K562 (cell line): ENCODE measurements around the gene CYP2R1. TPM values are rescaled to one million over a fixed set of nuclear protein-coding genes. Genes with fewer than 3 reads are reported as not detected.
A peak's percentile ranks its signal among the peaks of the same experiment; 100 is the strongest.

ENCODE experiments used
- ATF7 ChIP-seq: fragments of 450-650 bp; IDR thresholded peaks from 2 replicates; pipeline ENCODE4 v1.7.1; 2014; ENCODE audit warnings: mild to moderate bottlenecking, moderate library complexity
- BACH1 ChIP-seq: fragments of 200-800 bp; sonication (Bioruptor generic); IDR thresholded peaks from 2 replicates; pipeline ENCODE4 v1.6.1; 2016; ENCODE audit warnings: missing genetic modification characterization, missing compliant biosample characterization
- DNMT1 ChIP-seq: fragments of 450-650 bp; IDR thresholded peaks from 2 replicates; pipeline ENCODE4 v1.6.1; 2016; ENCODE audit warnings: antibody characterized with exemption, mild to moderate bottlenecking
- FOXK1 ChIP-seq: sonication (generic); formaldehyde crosslinking; IDR thresholded peaks from 2 replicates; pipeline ENCODE4 v1.8.0; 2022; ENCODE audit warnings: missing genetic modification reagents, mild to moderate bottlenecking, borderline replicate concordance
- GTF2F1 ChIP-seq: IDR thresholded peaks from 2 replicates; pipeline ENCODE4 v1.6.1; 2011; ENCODE audit warnings: low read depth, low read length, improper control_type of control experiment
- HCFC1 ChIP-seq: IDR thresholded peaks from 2 replicates; pipeline ENCODE4 v1.6.1; 2012; ENCODE audit warnings: low read depth, low read length, improper control_type of control experiment
- HEY1 ChIP-seq: fragments of 250-450 bp; sonication (Bioruptor Pico); IDR thresholded peaks from 2 replicates; pipeline ENCODE4 v1.5.0; 2020; ENCODE audit warnings: mild to moderate bottlenecking, moderate library complexity, borderline replicate concordance
- REST ChIP-seq, 2 experiments: fragments of 450-650 bp; formaldehyde crosslinking in 1 of 2; IDR thresholded peaks; 2 replicates each; pipeline versions ENCODE4 v1.4.0 to v1.6.1; 2014 to 2020; ENCODE audit warnings: mild to moderate bottlenecking in 2 of 2, borderline replicate concordance in 1 of 2, low read depth in 1 of 2
- SAFB2 ChIP-seq: fragments of 200-400 bp; formaldehyde crosslinking; IDR thresholded peaks from 2 replicates; pipeline ENCODE4 v1.6.1; 2018; ENCODE audit warnings: borderline replicate concordance, low read length, low read depth, moderate library complexity; ENCODE audit not compliant: severe bottlenecking
- TGIF2 ChIP-seq: sonication (generic); formaldehyde crosslinking; IDR thresholded peaks from 2 replicates; pipeline ENCODE4 v1.8.1; 2022; ENCODE audit warnings: mild to moderate bottlenecking, missing genetic modification reagents, moderate library complexity
- ZFP91 ChIP-seq: sonication (generic); formaldehyde crosslinking; IDR thresholded peaks from 2 replicates; pipeline ENCODE4 v1.8.0; 2022; ENCODE audit warnings: mild to moderate bottlenecking, missing genetic modification reagents
- ZNF551 ChIP-seq: fragments of 250-450 bp; sonication (Bioruptor Pico); IDR thresholded peaks from 2 replicates; pipeline ENCODE4 v1.5.0; 2021; ENCODE audit warnings: mild to moderate bottlenecking, moderate library complexity
- ZNF766 ChIP-seq: fragments of 200-800 bp; sonication (Bioruptor generic); conservative IDR thresholded peaks from 2 replicates; pipeline ENCODE4 v1.6.1; 2016; ENCODE audit warnings: missing genetic modification characterization, missing compliant biosample characterization
- ZNF830 ChIP-seq: fragments of 250-450 bp; sonication (Bioruptor Pico); IDR thresholded peaks from 2 replicates; pipeline ENCODE4 v1.5.0; 2021; ENCODE audit warnings: mild to moderate bottlenecking
- polyA plus RNA-seq, 8 experiments: library from polyadenylated mRNA; depleted of rRNA in 4 of 8; stranded (reverse) in 5 of 8; unstranded in 3 of 8; fragments of >200 nt; fragmentation: Nextera tagmentation in 2 of 8; fragmentation: Illumina TruSeq in 1 of 8; extraction: Ambion mirVana in 2 of 8; extraction: Trizol in 1 of 8; gene quantifications; 2 replicates each; pipeline versions ENCODE4 v1.2.1 to v1.2.3, GENCODE V29; 2011 to 2014; ENCODE audit warnings: inconsistent platforms in 1 of 8, missing spikeins in 1 of 8
- total RNA-seq, 7 experiments: library from RNA; depleted of rRNA in 6 of 7; stranded (reverse); fragments of >200 nt in 6 of 7; fragmentation: Illumina TruSeq in 2 of 7; extraction: Trizol in 2 of 7; gene quantifications; 2 replicates each; pipeline versions ENCODE4 v1.2.1 to v1.2.3, GENCODE V29; 2011 to 2021; ENCODE audit warnings: low replicate concordance in 1 of 7
- TF ChIP-seq, protein P1 (sequence below): fragments of 450-650 bp; IDR thresholded peaks from 2 replicates; pipeline ENCODE4 v1.6.1; 2016

Gene CYP2R1
- total and polyA plus RNA-seq, 9 of the 15 experiments (the other 6 are each of a cell fraction or from before 2014, with no cell fraction given) = 19.4 to 40.5 (median 29.4) TPM

DNA sequence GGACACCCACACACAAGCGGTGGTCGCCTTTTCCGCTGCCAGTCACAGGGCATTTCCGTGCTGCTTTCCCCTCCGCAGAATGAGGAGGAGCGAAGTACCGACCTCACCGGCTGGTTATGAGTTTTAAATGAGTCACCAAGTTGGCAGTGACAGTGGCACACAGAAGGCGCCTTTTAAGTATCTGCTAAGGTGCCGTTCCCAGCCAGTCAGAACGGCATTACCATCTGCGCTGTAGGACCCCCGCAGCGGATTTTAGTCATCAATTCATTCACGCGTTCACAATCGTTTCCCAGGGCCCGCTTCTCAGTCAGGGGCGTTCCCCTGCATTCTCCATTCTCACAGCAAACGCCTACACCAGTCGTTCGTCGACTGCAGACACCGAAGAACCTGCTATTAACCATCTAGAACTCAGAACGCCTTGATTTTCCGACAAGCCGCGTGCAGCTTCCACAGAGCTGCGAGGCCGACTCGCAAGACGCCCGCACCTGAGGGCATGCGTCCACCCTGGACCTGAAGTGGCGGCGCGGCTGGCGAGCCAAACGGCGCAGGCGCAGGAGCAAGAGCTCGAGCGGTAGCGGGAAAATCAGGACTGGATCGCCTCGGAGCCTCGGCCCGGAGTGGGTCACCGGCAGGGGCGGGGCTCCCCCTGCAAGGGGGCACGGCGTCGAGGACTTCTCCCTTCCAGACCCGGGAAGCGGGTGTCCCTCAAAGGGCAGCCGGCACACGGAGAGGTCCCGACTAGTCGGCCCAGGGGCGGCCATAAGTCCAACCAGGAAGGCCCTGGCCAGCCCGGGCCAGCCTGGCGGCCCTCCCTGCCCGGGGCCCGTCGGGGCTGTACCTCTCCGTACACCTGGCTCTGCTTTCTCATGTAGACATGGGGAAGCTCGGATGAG, 642 bp downstream of the CYP2R1 start (continued):
- TF ChIP-seq REST (IDR thresholded peaks at IDR 0.05; ENCODE audit: borderline replicate concordance) (no peak), REST (CRISPR knock-in tag; IDR thresholded peaks at IDR 0.05; ENCODE audit: low read depth) (0 out of 2 replicates have a peak, but pooled peaks have one; percentile 24), BACH1 (tag) (no peak), TGIF2 (peak; percentile 78; the same call in 1 of the 2 replicates), DNMT1 (no peak), ZNF830 (CRISPR knock-in tag) (no peak), ZNF551 (no peak), HCFC1 (no peak; the same call in 1 of the 2 replicates), ZFP91 (CRISPR knock-in tag) (no peak), ZNF766 (no peak), FOXK1 (CRISPR knock-in tag) (peak; percentile 29; the same call in 1 of the 2 replicates), SAFB2 (no peak), GTF2F1 (no peak), ATF7 (0 out of 2 replicates have a peak, but pooled peaks have one; percentile 14), HEY1 (no peak)
- TF ChIP-seq, protein P1, sequence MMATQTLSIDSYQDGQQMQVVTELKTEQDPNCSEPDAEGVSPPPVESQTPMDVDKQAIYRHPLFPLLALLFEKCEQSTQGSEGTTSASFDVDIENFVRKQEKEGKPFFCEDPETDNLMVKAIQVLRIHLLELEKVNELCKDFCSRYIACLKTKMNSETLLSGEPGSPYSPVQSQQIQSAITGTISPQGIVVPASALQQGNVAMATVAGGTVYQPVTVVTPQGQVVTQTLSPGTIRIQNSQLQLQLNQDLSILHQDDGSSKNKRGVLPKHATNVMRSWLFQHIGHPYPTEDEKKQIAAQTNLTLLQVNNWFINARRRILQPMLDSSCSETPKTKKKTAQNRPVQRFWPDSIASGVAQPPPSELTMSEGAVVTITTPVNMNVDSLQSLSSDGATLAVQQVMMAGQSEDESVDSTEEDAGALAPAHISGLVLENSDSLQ = no peak
